D721Med (cell line): ENCODE measurements around the gene ELSPBP1.

Experiments used
- DNase-seq: peaks from one replicate; pipeline ENCODE4 v3.0.0; 2011; ENCODE audit warnings: low spot score; ENCODE audit not compliant: insufficient read length
- FAIRE-seq: peaks from 2 replicates; lab custom pipeline; 2011; peaks lifted over from hg19 to GRCh38; lab: Jason Lieb, UNC
- CTCF ChIP-seq: IDR thresholded peaks from 2 replicates; pipeline ENCODE4 v1.5.1; 2012; ENCODE audit warnings: mild to moderate bottlenecking, control low read depth; ENCODE audit not compliant: insufficient read depth; ENCODE audit errors: missing control alignments

The ELSPBP1 gene

GRCh38 chr19:47998800-47999199 is 4.4 kb downstream of the ELSPBP1 start:
- no peak for FAIRE-seq
- no peak for DNase-seq
- TF ChIP-seq CTCF = no peak

- FAIRE-seq = no peak
These were observed 6.4 kb downstream of the ELSPBP1 start for GRCh38 chr19:48000846-48001245.

GRCh38 chr19:48004236-48004635 is 9.8 kb downstream of the ELSPBP1 start:
- DNase-seq (no peak), FAIRE-seq (no peak)
- TF ChIP-seq CTCF = no peak

More at GRCh38 chr19:48000846-48001245, 6.4 kb downstream of the ELSPBP1 start:
- no peak for TF ChIP-seq CTCF
- no peak for DNase-seq

- peak; percentile 11 for TF ChIP-seq CTCF
- FAIRE-seq (no peak), DNase-seq (no peak)
These were observed 12.3 kb downstream of the ELSPBP1 start for GRCh38 chr19:48006762-48007161.

- DNase-seq (no peak), FAIRE-seq (no peak)
- TF ChIP-seq CTCF = no peak
These were observed 16.7 kb downstream of the ELSPBP1 start for GRCh38 chr19:48010932-48011758.

GRCh38 chr19:48020686-48021085 is 26.3 kb downstream of the ELSPBP1 start:
- DNase-seq (no peak), FAIRE-seq (no peak)

More at GRCh38 chr19:48020686-48021085, 26.3 kb downstream of the ELSPBP1 start:
- TF ChIP-seq CTCF = no peak
